ENCODE data around the gene ZSWIM3.

The ZSWIM3 gene

GRCh38 chr20:45835329-45835765 is 22.1 kb upstream of the ZSWIM3 start:
- no peaks in the 10 kb centered on the region for H3K36me3 ChIP-seq
- no peak for DNase-seq
- no peaks in the 10 kb centered on the region for H3K27me3 ChIP-seq
- H3K9me3 ChIP-seq, result no peaks in the 10 kb centered on the region
- H3K4me3 ChIP-seq (ENCODE audit: low read depth, low read length), result no peak overlapping the region
- no peak for TF ChIP-seq CTCF (IDR thresholded peaks at IDR 0.05; ENCODE audit: low read depth, low read length)
- H3K4me1 ChIP-seq, result no peaks in the 10 kb centered on the region; the same call in 1 of the 2 replicates

GRCh38 chr20:45835825-45836224 is 21.6 kb upstream of the ZSWIM3 start:
- Histone ChIP-seq H3K4me3 (ENCODE audit: low read depth, low read length) (no peak overlapping the region), H3K9me3 (no peaks in the 10 kb centered on the region), H3K4me1 (no peaks in the 10 kb centered on the region; the same call in 1 of the 2 replicates), H3K36me3 (no peaks in the 10 kb centered on the region), H3K27me3 (no peaks in the 10 kb centered on the region)
- DNase-seq, result no peak
- no peak for TF ChIP-seq CTCF (IDR thresholded peaks at IDR 0.05; ENCODE audit: low read depth, low read length)

- no peaks in the 10 kb centered on the region; the same call in 1 of the 2 replicates for H3K4me1 ChIP-seq
- no peaks in the 10 kb centered on the region for H3K27me3 ChIP-seq
- H3K4me3 ChIP-seq (ENCODE audit: low read depth, low read length), result no peak overlapping the region
- H3K36me3 ChIP-seq, result no peaks in the 10 kb centered on the region; the same call in 1 of the 2 replicates
- no peak for TF ChIP-seq CTCF (IDR thresholded peaks at IDR 0.05; ENCODE audit: low read depth, low read length)
- DNase-seq, result no peak
- no peaks in the 10 kb centered on the region for H3K9me3 ChIP-seq
These were observed 20.6 kb upstream of the ZSWIM3 start for GRCh38 chr20:45836841-45837240.

GRCh38 chr20:45840700-45841198 is 16.7 kb upstream of the ZSWIM3 start:
- H3K27me3 ChIP-seq, result no peaks in the 10 kb centered on the region
- H3K4me3 ChIP-seq (ENCODE audit: low read depth, low read length), result no peak overlapping the region
- no peaks in the 10 kb centered on the region for H3K9me3 ChIP-seq
- H3K4me1 ChIP-seq, result no peaks in the 10 kb centered on the region; the same call in 1 of the 2 replicates
- no peak for TF ChIP-seq CTCF (IDR thresholded peaks at IDR 0.05; ENCODE audit: low read depth, low read length)
- H3K36me3 ChIP-seq, result peaks cover 30% of the 10 kb centered on the region
- no peak for DNase-seq

GRCh38 chr20:45841407-45842129 is 15.8 kb upstream of the ZSWIM3 start:
- no peaks in the 10 kb centered on the region for H3K27me3 ChIP-seq
- H3K4me1 ChIP-seq, result no peaks in the 10 kb centered on the region; the same call in 1 of the 2 replicates
- no peaks in the 10 kb centered on the region for H3K9me3 ChIP-seq
- peaks cover 31% of the 10 kb centered on the region for H3K36me3 ChIP-seq
- DNase-seq, result no peak
- no peak for TF ChIP-seq CTCF (IDR thresholded peaks at IDR 0.05; ENCODE audit: low read depth, low read length)
- H3K4me3 ChIP-seq (ENCODE audit: low read depth, low read length), result no peak overlapping the region

- Histone ChIP-seq H3K4me1 (no peaks in the 10 kb centered on the region), H3K9me3 (no peaks in the 10 kb centered on the region), H3K36me3 (peaks cover 35% of the 10 kb centered on the region), H3K4me3 (ENCODE audit: low read depth, low read length) (no peak overlapping the region), H3K27me3 (no peaks in the 10 kb centered on the region)
- DNase-seq, result no peak
- no peak for TF ChIP-seq CTCF (IDR thresholded peaks at IDR 0.05; ENCODE audit: low read depth, low read length)
These were observed 15.1 kb upstream of the ZSWIM3 start for GRCh38 chr20:45842169-45842812.
